GM12891 (cell line): ENCODE data around the gene ST6GALNAC3.

ENCODE experiments used
- PAX5 ChIP-seq: IDR thresholded peaks from 2 replicates; pipeline ENCODE4 v1.6.1; 2011; ENCODE audit warnings: low read length, moderate library complexity, mild to moderate bottlenecking; ENCODE audit not compliant: insufficient read depth, severe bottlenecking
- POLR2A ChIP-seq: IDR thresholded peaks from 2 replicates; pipeline ENCODE4 v1.6.1; 2011; ENCODE audit warnings: low read depth, low read length, control low read depth
- POLR2AphosphoS5 ChIP-seq: IDR thresholded peaks from 2 replicates; pipeline ENCODE4 v1.6.1; 2011; ENCODE audit warnings: low read depth, low read length, control low read depth
- POU2F2 ChIP-seq: IDR thresholded peaks from 2 replicates; pipeline ENCODE4 v1.6.1; 2011; ENCODE audit warnings: low read depth, mild to moderate bottlenecking, control low read depth, low read length, moderate library complexity
- TAF1 ChIP-seq: IDR thresholded peaks from 2 replicates; pipeline ENCODE4 v1.6.1; 2011; ENCODE audit warnings: low read depth, low read length, control low read depth

DNA sequence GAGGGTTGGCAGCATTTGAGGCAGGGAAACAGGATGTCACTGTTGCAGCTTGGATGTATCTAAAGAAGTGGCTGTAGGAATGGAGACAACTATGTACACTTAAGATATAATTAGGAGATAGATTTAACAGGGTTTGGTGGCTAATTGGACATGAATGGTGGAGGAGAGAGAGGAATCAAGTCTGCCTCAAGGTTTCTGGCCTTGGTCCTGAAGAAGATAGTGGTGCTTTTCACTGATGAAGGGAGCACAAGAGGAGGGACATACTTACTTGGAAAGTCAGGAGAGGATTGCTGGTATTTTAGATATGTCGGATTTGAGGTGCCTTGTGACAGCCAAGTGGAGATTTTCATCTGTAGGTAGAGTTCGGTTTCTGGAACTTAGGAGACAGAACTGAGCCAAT lies 123.9 kb downstream of the ST6GALNAC3 start:
- TF ChIP-seq PAX5, result no peak
- no peak for TF ChIP-seq TAF1
- no peak for TF ChIP-seq POLR2AphosphoS5
- TF ChIP-seq POLR2A, result no peak
- no peak for TF ChIP-seq POU2F2
